GM10266 (cell line): ENCODE measurements around the gene INKA1.

Experiments
- DNase-seq: peaks from one replicate; pipeline ENCODE4 v3.0.0; 2012; ENCODE audit errors: extremely low spot score
- CTCF ChIP-seq: IDR thresholded peaks from 2 replicates; pipeline ENCODE4 v1.5.1; 2012; ENCODE audit warnings: mild to moderate bottlenecking, low read depth; ENCODE audit not compliant: control insufficient read depth, insufficient read depth; ENCODE audit errors: missing control alignments

Gene INKA1

GRCh38 chr3:49844464-49845183 is 41.6 kb downstream of the INKA1 start:
- TF ChIP-seq CTCF, result no peak
- DNase-seq, result no peak

- no peak for TF ChIP-seq CTCF
- no peak for DNase-seq
Observed at GRCh38 chr3:49845694-49846093, 42.6 kb downstream of the INKA1 start.
